ENCODE results near the gene GRIN2A.

DNA sequence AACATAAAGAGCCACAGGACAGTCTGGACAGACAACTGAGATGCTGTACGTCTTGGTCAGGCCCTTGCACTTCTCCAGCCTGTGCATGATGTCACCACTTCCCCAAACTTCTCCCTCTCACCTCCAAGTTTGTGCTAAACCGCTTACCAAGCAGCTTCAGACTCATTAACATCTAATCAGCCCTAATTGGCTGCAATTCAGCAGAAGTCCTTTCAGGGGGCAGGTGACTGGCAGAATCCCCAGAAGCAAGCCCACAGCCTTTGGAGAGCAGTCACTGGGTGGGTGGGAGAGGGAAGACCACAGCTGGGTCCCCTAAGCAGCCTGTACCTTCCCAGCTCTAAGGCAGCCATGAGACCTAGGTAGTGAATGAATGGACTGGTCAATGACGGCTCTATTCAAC, 161.4 kb downstream of the GRIN2A start:
- TF ChIP-seq EZH2 (IDR thresholded peaks at IDR 0.05) (no peak), POLR2AphosphoS5 (IDR thresholded peaks at IDR 0.05; ENCODE audit: borderline replicate concordance, low read depth, low read length) (no peak)

All from SK-N-MC (cell line).